Hepatocyte (in vitro differentiated cells): Measurements from ENCODE around the gene INO80.

ENCODE experiments used
- EZH2 ChIP-seq: fragments of 200-600 bp; sonication (generic); IDR thresholded peaks from 2 replicates; pipeline ENCODE4 v1.6.1; 2016; ENCODE audit warnings: antibody characterized with exemption, mild to moderate bottlenecking, borderline replicate concordance
- EZH2phosphoT487 ChIP-seq: fragments of 200-600 bp; sonication (generic); IDR thresholded peaks from one replicate; pipeline ENCODE4 v1.6.1; 2018; ENCODE audit warnings: antibody characterized with exemption, mild to moderate bottlenecking, low read depth, moderate library complexity; ENCODE audit not compliant: unreplicated experiment, severe bottlenecking
- TF ChIP-seq, protein P1 (sequence below): fragments of 200-600 bp; sonication (generic); IDR thresholded peaks from 2 replicates; pipeline ENCODE4 v1.5.1; 2016; ENCODE audit warnings: antibody characterized with exemption, mild to moderate bottlenecking; ENCODE audit not compliant: poor library complexity

DNA sequence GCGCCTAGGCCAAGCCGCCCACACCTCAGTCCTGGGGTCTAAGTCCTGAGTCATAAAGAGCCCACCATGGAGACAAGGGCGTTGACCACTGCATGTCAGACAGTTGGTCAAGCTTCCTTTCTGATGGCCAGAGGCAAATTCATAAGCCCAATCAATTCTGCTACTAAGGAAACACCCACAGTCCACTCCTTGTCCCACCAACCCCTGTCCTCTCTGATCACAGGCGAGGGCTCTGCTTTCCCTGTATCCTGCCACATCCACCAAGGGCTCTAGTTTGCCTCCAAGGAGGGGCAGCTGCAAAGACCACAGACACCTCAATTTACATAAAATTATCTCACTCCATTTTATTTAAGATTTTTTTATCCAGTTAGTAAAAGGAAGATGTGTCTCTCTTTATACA lies 137.5 kb downstream of the INO80 start:
- TF ChIP-seq, protein P1, sequence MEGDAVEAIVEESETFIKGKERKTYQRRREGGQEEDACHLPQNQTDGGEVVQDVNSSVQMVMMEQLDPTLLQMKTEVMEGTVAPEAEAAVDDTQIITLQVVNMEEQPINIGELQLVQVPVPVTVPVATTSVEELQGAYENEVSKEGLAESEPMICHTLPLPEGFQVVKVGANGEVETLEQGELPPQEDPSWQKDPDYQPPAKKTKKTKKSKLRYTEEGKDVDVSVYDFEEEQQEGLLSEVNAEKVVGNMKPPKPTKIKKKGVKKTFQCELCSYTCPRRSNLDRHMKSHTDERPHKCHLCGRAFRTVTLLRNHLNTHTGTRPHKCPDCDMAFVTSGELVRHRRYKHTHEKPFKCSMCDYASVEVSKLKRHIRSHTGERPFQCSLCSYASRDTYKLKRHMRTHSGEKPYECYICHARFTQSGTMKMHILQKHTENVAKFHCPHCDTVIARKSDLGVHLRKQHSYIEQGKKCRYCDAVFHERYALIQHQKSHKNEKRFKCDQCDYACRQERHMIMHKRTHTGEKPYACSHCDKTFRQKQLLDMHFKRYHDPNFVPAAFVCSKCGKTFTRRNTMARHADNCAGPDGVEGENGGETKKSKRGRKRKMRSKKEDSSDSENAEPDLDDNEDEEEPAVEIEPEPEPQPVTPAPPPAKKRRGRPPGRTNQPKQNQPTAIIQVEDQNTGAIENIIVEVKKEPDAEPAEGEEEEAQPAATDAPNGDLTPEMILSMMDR, result no peak
- TF ChIP-seq EZH2 (no peak), EZH2phosphoT487 (no peak)
